Islet precursor cell (in vitro differentiated cells): ENCODE data around the gene USP10.
"Not testable (repeated sequence)": the region's sequence is repeated elsewhere in the genome, so short reads cannot be mapped to it uniquely, and the experiment has no call there.

Source experiments
- DNase-seq: peaks from one replicate; pipeline ENCODE4 v3.0.0-alpha.2; 2018

Gene USP10

DNA sequence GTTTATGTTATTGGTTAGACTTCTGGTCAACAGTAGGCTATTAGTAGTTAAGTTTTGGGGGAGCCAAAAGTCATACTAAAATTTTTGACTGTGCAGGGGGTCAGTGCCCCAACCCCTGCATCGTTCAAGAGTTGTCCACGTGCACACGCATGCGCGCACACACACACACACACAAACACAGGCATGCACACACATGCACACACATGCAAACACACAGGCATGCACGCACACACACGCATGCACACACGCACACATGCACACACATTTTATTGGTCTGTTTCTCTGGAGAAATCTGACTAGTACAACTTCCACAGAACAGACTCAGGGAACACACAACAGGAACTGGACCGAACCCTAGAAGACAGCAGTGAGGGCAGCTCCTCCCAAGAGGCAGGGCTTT is 24.4 kb upstream of the USP10 start:
- DNase-seq = no peak

DNA sequence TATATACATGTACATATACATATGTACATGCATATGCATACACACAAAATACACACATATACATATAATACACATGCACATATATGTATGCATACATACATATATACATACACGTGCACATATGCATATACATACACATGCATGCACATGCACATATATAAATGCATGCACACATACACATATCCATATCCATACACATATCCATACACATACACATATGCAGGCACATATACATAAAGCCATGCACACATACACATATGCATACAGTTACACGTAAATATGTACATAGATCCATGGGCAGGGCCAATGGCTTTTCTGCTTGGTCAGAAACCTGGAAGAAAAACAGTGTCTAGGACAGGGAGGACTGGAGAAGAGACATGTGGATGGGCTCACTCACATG is 23.9 kb upstream of the USP10 start:
- DNase-seq = no peak

DNA sequence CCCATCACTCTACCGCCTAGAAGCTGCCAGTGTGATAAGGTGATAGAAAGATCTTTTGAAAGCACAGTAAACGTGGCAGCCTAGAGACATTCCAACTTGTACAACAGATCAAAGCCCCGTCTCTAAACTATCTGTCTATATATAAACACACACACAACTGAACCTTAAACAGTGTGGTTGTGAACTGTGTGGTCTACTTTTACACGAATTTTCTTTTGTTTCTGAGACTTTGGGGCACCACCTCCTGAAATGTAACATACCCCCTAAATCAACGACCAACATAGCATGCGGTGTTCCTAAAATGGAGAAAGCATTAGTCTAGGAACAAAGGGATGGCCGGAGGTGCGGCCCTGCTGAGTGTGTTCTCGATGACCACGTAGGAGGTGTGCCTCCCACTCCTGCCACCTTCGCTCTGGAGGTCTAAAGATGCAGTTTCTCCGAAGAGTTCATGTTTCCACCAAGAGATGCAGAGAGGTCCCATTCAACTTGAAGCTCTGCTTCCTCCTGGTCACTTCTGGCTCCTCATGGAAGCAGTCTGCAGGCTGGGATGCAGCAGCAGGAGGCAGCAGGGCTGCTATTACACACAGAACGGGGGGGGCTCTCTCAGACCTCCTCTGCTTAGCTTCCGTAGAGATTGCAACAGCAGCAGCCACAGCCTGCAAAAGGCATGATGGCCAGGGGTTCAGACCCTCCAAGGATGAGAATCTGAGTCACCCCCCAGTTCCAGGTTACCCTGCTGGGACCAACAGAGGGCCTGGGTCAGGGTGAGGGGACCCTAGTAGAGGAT is 22.6 kb upstream of the USP10 start:
- DNase-seq = no peak

DNA sequence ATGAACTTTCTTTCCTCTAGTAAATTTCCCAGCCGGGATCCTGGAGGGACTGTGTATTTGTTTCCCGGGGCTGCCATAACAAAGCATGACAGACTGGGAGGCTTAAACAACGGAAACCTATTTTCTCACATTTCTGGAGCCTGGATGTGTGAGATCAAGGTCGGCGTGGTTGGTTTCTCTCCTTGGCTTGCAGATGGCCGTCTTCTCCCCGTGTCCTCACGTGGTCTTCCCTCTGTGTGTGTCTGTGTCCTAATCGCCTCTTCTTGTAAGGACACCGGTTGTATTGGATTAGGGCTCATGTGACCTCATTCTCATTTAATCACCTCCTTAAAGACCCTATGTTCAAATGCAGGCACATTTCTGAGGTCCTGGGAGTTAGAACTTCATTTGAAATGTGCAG is 22.0 kb upstream of the USP10 start:
- no peak for DNase-seq

DNA sequence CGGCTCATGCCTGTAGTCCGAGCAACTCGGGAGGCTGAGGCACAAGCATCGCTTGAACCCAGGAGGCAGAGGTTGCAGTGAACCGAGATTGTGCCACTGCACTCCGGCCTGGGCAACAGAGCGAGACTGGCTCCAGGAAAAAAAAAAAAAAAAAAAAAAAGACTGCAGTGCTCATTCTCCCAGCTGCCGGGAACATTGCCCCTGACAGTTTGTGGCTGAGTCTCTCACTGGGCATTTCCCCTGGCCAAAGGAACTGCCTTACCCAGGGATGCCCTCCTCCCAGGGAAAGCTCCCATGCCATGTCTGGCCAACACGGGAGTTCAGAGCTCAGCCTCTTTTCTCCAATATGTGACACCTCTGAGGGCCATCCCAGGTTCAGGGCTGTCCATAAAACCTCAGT is 21.3 kb upstream of the USP10 start:
- DNase-seq = no peak

DNA sequence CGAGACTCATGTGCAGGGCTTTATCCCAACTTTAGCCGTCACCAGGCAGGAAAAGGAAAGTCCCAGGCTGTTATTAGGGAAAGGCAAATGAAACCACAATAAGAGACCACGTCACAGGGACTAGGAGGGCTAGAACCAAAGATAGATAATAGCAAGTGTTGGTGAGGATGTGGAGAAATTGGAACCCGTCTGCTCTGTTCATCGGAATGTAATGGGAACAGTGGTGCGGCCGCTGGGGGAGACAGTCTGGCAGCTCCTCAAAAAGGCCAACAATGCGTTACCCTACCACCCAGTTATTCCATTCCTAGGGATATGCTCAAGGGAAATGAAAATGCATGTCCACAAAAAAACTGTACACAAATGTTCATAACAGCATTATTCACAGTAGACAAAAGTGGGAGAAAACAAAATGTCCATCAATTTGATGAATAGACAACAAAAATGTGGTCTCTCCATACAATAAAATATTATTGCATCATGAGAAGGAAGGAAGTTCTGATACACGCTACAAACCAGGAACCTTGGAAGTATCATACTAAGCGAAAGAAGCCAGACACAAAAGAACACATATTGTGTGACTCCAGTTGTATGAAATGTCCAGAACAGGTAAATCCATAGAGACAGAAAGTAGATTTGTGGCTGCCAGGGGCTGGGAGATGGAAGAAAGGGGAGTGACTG is 19.5 kb upstream of the USP10 start:
- no peak for DNase-seq

DNA sequence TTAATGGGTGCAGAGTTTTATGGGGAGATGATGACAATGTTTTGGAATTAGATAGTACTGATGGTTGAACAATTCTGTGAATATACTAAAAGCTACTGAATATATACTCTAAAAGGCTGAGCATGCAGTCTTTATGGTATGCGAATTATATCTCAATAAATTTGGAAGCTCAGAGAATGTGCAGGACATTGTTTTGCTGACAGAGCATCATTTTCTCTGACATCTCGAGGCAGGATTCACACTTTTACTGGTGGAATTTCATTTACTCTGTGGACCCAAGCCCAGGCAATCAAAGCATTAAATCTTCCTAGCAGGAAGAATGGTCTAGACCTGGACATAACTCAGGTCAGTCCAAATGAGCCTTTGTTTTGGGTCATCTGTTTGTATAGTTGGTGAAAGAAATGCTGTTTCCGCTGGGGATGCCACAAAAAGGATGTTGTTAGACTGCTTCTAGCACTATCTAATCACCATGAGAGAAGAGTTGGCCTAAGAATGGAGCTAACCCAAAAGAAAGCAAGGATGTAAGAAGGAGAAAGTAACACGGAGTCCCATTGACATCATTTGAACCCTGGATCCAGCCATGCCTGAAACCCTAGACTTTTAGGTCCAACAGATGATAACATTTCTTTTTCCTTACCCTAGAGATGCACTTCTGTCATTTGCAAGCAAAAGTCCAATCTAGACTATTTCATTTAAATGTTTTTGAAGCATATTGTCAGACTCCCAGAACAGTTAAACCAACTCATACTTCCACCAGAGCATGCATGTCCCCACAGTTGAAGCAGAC is 18.8 kb upstream of the USP10 start:
- no peak for DNase-seq

DNA sequence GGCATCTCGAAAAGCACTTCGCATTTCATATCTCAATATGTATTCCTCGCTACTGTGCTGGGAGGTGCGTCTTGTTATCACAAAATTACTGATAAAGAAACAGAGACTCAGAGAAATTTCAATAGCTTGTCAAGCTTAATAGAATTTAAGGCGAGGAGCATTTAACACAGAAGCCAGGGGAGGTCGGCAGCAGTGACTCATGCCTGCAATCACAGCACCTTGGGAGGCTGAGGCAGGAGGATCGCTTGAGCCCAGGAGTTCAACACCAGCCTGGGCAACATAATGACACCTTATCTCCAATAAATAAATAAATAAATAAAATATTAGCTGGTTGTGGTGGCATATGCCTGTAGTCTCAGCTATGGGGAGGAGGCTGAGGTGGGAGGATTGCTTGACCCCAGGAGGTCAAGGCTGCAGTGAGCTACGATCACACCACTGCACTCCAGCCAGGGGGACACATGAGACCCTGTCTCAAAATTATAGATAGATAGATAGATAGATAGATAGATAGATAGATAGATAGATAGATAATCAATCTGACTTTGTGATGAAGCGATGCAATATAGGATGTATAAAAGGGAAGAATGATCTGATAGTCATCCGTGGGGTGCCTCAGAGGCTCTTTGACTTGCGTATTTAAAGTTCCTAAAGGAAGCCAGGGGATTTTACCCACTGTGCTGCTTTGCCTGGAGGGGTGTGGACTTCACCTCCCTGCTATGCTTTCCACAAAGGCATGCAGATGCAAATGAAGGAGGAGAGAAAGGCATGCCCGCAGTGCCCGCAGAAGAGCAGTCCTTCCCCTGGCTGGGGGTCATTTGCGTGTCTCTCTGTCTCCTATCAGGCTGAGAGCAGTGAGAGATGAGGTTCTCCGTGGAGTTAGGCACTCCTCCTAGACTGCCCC is 15.9 kb upstream of the USP10 start:
- DNase-seq = peak; percentile 77

DNA sequence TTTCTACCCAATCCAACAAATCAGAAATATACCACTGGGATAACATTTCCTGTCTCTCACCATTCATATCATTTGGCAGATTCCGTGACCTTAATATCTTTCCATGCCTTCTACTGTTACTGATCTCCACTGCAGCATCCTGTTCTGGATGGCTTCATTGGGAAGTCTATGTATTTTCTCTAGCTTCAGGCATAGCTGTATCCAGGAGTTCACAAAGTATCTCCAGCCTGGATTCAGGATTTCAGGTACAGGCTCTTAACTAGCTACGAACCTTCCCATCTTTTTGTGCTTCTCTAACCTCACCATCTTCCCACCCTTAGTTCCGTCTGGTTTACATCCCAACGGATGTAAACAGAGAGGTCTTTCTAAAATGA is 15.2 kb upstream of the USP10 start:
- no peak for DNase-seq

DNA sequence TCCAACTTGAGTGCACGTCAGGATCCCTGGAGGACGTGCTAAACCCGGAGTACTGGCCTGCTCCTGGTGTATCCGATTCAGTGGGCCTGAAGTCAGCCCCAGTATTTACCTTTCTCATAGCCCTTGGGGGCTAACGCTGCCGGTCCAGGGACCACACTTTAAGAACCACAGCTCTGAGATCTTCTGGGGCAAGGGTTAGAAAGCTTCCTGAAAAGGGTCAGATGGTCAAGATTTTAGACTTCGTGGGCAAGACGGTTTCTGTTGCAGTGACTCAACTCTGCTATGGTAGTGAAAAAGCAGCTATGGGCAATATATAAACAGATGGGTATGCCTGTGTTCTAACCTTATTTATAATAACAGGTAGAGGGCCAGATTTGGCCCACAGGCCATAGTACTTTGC is 14.6 kb upstream of the USP10 start:
- DNase-seq = no peak

DNA sequence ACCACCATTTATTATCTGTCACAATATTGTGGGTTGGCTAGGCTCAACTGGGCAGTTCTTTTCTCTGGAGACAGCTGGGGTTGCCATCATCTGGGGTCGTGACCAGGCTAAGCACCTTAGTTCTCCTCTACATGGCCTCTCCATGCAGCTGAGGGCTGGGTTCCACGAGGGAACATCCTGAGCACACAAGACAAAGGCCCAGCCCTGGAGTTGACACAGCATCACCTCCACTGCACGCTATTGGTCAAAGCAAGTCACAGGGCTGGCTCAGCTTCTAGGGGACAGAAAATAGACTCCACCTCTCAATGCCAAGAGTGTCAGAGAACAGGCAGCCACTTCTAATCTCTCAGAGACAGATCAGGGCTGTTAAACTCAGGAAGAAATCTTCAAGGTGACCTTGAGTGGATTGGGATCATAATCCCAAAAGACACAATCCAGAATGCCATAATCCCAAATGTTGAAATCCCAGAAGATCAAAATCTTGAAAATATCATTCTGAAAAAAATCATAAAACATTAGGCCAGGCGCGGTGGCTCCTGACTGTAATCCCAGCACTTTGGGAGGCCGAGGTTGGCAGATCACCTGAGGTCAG is 13.0 kb upstream of the USP10 start:
- DNase-seq = no peak

DNA sequence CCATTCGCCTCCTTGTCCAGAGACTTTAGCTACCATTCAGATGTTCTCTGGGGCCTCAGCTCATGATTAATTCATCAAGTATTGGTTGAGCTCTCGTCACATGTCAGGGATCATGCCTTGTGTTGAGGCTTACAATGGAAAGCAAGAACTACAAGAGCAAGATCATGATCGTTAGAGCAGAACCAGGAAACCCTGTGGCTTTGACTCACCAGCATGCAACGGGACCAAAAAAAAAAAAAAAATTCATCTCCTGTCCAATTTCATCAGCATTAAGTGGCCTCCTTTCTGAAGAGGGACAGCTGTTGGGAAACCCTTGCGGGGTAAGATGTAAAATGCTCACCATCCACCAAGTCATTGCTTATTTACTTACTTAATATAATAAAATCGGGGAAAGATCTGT is 12.1 kb upstream of the USP10 start:
- no peak for DNase-seq

DNA sequence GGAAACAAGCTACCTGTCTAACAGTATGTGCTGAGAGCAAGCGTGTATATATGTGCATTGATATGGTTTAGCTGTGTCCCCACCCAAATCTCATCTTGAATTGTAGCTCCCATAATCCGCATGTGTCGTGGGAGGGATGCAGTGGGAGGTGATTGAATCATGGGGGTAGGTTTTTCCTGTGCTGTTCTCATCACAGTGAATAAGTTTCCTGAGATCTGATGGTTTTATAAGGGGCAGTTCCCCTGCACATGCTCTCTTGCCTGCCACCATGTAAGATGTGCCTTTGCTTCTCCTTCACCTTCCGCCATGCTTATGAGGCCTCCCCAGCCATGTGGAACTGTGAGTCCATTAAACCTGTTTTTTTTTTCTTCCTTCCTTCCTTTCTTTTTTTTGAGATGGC is 11.6 kb upstream of the USP10 start:
- DNase-seq = not testable (repeated sequence)

DNA sequence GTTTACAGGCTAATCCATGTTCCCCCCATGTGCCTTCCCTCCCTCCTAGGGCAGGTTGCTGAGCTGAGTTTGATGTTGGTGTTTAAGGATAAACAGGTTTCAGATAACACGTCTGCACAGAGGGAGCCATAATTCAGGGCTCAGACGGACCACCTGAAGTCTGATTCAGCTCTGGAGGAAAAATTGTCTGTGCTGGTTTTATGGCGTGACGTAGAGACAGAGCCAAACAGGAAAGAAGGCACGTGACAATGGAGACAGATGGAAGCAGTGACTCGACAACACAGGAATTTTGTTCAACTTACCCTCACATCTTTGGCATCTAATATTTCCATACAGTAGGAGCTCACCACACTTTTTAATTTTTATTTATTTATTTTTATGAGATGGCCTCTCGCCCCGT is 10.7 kb upstream of the USP10 start:
- DNase-seq = no peak

DNA sequence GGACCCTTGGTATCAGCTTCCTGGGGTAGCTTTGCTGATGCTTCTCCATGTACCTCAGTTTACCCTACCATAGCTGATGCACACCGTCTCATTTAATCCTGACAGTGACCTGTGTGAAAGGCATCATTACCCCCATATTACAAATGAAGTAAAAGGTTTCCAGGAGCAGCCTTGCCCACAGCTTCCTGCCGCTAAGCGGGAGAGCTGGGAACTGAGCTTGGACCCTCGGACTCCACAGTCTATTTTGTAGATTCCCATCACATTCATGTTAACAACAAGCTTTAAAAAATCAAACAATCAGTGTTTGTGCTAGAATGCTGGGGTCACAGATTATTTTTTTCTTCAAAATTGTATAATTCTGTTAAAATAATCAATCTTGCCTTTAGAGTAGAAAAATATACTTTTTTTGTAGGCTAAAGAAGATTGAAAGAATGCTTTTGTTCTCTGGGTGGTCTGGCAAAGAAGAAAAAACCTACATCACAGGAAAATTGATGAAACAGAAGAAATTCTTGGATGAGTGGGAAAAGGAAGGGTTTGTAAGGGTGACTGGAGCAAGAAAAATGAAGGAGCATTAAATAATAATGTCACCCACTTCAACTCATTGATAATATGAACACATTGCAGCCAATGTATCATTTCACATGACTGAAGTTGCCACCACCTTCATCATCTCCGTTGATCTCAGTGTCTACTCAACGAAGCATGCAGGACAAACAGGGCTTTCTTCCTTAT is 9.5 kb upstream of the USP10 start:
- DNase-seq = no peak

DNA sequence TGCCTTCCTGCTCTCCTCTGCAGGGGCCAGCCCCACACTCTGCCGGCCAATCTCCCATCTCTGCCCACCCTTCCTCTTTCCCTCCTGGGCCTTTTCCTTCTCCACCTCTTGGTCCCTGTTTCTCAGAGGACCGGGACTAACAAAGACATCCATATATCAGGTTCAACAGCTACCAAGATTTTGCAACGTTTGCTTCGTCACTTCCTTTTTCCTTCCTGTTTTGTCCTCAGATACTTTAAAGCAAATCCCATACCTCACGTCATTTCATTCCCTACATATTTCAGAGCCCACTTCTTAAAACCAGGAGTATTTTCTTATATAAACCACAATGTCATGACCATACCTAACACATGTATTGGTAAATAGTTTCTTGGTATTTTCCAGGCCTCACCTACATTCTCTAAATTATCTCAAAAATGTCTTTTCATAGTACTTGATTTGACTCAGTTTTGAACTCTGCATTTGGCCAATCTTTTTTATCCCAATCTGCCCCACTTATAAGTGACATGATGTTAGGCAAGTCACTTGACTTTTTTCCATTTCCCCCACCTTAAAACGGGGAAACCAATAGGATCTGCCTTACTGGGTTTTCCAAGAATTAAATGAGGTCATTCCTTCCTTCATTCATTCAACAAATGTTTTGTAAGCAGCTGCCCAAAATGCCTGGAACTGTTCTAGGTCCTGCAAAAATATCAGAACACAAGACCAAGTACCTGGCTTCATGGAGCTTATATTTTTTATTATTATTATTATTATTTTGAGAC is 7.2 kb upstream of the USP10 start:
- no peak for DNase-seq

DNA sequence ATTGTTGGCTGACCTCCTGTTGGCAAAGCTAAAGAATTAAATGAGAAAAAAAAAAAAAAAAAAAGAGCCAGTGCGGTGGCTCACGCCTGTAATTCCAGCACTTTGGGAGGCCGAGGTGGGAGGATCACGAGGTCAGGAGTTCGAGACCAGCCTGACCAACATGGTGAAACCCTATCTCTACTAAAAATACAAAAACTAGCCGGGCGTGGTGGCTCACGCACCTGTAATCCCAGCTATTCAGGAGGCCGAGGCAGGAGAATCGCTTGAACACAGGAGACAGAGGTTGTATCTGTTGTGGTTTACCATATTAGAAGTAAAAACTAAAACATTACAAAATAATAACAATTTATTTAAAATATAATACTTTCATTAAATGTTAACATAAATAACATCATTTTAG is 5.9 kb upstream of the USP10 start:
- not testable (repeated sequence) for DNase-seq

DNA sequence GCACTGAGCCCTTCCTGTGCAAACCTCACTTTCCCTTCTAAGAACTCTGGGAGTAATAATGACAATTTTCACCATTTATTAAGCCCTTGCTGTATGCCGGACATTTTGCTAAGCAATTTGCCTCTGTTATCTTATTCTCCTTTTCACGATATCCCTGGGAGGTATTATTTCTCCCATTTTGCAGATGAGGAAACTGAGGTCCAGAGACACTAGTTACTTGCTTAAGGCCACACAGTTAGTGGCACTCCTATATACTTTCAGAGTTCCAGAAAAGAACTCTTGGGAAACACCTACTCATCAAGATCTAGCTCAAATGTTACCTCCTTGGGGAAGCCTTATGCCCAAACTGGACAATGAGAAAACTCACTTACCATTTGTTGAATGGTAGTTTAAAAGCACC is 4.8 kb upstream of the USP10 start:
- DNase-seq = no peak

DNA sequence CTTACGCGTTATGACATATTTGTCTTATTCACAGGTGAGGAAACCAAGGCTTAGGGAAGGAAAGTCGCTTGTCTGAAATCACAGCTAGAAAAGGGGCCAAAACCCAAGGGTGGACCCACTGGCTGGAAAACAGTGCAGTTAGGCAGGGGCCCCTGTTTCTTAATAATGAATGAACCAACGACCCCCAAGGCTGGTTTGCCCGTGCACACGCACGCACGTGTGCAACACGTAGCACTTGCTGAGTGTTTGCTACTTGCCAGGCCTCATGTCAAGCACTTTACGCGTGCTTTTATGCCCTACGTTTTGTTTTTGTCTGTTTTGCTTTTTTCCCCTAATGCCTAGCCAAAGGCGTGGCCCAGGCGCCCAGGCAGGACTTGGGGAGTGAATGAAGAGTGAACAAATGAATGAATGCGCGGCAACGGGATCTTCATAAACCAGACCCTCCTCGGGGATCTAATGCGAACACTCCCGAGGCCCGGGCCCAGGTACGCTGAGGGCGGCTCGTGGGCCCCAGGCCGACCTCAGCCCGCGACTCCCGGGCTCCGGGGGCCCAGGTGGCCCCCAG is 571 bp upstream of the USP10 start:
- DNase-seq = no peak

DNA sequence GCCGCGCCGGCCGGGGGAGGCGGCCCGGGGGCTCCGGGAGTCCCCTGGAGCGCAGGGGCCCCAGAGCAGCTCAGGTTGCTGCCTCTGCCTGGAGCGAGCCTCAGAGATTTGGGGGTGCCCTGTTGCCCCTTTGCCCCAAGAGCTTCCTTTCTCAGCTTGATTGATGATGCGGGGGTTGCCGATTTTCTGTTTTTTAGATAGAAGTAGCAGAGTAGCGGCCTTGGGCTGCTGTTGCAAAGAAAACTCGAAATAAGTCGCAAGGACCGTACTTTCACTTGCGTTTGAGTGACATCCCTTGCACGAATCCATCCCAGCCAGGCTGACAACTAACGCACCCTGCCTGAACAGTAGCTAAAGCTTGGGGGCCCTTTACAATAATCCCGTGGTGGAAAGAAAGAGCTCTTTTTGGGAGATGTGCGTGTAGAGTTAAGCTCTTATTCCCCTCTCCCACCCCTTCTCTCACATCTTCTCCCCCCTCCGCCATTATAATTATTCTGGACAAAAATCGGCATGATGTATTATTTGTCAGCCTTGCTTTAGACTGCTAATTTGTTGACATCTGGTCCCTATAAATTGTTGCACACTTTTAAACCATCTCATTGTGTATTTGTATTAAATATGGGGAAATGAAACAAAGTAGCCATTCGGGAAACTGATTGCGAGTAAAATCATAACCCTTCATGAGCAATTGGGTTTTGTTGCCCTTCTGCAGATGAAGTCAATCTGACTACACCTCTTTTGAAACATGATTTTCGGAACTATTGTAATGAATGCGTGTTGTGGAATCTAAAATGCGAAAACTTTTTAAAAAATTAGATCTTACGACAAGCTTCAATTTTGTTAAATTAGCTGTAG is 873 bp downstream of the USP10 start:
- no peak for DNase-seq
